Frontal cortex (tissue), 4 donors: ENCODE results near the gene F12. TPM values are rescaled to one million over a fixed set of nuclear protein-coding genes. Genes with fewer than 3 reads are reported as not detected.

Source experiments
- DNase-seq, 2 donors: peaks; one replicate each; pipeline ENCODE4 v3.0.0; 2012; ENCODE audit warnings: low spot score in 2 of 2
- FAIRE-seq: peaks from 2 replicates; lab custom pipeline; 2012; peaks lifted over from hg19 to GRCh38; lab: Jason Lieb, UNC
- total RNA-seq: library from RNA; depleted of rRNA; stranded (reverse); fragments of >200 nt; gene quantifications from one replicate; pipeline ENCODE4 v1.2.3, GENCODE V29; 2014
- donor health status: control.
- donor health status: control.
- donor health status: control.

The F12 gene
- 2.4 TPM for total RNA-seq

DNA sequence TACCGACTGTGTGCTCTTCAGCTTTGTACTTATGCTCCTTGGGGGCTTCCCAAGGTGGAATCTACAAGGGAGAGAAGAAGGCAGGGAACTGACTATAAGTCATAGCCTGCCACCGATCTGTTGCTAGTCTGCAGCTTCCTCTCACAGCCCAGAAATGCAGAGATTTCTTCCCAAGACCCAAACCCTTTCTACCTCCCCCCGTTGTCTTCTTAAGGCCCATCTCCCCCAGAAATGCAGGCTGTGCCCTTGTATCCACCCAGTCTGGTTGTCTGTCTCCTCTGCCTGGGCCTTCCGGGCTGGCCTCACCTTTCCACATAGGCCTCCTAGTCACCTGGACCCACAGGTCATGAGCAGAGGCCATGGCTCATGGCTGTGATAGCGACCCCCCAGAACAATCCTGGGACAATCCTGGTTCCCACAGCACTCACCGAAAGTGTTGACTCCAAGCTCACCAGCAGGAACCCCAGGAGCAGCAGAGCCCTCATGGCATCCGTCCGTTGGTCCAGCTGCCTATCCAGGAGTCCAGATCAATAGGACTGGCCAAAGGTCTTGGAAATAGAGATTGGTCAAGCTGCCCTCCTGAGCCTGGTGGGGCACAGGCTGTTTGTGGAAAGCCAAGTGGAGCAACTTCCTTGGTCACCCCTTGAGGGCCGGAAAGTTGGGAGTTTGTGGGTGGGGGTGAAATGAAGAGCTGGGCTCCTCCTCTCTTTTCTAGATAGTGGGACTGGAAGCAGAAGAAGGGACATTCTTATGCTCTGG, at the start of gene F12:
Gene F12, minus strand, starts transcription at position 522 of the 759 bp plus-strand sequence. Its CDS starts 37 bp downstream, at position 485.
- DNase-seq (no peak), FAIRE-seq (no peak)

DNA sequence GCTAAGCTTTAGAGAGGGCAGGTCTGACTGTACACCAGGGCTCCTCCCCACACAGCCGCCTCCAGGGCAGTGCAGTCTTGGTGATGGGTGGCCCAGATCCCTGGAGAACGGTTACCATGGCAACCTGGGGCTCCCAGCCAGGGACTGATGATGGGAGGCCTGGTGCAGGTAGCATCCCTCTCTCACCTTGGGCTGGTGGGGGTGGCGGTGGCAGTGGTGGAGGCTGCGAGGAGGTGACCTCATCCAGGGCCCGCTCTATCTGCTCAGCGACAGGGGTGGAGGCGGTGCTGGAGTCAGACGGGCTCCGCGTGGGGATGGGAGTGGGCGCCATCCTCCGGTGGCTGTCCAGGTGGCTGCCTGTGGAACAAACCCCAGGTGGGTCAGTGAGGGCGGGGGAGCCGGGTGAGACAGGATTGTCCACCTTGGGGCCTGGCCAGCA, 49.6 kb upstream of the F12 start:
- no peak for DNase-seq
- no peak for FAIRE-seq

DNA sequence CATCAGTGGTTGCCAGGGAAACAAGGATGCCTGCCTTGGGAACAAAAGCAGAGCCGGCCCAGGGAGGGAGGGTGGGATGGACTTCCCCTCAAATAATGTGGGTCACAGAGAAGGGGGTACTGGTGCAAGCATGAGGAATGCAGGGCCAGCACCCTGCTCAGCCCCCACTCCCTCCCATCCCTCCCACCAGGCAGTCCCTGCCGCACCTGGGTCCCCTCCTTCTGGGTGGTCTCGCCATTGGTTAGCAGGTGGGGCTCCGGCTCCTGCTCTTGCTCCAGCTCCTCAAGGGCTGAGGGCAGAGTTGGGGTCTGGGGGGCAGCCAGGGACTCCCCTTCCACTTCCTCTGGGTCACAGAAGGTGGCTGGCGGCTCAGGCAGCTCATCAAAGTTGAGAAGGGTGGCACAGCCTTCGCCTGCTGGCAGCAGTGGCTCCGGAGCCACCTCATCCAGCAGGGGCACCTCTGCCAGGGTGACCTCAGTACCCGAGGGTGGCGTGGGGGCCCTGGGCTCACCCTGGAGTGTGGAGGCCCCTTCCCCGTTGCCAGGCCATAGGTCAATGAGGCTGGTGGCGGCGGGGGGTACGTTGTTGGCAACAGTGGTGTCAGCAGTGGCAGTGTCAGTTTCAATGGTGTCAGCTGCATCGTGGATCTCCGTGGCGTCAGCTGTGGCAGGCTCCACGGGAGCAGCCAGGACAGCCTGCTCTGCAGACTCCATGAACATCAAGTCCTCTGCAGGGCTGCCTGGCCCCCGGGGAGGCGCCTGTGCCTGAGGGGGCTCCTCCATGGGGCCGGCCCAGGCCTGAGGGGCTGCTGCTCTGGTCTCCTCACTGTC, 48.7 kb upstream of the F12 start:
- no peak for FAIRE-seq
- no peak for DNase-seq

DNA sequence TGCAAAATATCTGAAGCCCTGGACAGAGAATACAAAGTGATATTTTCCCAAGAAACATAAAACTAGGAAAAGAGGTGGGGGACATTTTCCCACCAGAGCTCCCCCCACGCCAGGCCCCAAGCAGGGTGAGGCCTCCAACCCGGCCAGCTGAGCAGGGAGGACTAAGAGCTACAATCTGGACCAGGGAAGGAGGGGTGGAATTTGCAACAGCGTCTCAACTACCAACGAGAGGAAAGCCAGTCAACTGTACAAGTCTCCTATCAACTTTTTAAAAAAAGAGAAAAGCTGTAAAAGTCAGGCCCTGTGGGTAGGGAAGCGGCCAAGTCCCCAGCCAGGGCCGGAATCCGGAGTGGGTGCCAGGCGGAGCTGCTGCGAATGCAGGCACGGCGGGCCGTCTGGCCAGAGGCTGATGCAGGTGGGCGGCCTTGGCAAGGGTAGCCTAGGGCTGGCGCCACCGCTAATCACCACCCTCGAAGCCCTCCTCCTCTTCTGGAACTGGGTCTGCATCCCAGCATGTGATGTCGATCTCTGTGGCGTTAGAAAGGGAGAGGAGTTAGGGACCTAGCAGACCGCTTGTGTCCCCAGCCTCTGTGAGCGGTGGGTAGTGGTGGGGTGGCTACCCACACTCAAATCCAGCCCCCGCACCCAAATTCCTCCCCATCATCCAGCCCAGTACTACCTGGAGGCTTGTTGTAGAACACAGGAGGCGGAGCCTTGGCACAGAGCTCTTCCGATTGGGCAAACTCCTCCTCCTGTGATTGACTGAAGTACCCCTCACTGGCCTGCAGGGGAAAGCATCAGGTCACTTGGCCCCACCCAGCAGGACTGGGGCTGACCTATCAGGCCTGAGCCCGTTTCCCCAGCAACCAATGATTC, 47.9 kb upstream of the F12 start:
- FAIRE-seq (no peak), DNase-seq (peak; percentile 83 to 92)

DNA sequence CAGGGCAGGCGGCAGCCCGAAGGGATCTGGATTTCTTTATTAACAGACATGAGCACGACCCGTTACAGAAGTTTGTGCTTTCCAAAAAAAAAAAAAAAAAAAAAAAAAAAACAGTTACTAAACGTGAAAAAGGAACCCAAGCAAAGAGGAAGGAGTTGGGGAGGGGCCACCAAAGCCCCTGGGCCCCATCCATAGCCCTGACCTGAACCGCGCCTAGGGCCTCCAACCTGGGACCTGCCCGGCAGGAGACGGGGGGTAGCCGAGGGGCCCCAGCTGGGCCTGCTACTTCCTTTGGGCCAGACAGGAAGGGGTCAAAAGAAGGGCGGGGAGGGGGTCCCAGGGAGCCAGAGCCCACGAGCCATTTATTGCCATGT, 47.2 kb upstream of the F12 start:
- DNase-seq (no peak), FAIRE-seq (no peak)

DNA sequence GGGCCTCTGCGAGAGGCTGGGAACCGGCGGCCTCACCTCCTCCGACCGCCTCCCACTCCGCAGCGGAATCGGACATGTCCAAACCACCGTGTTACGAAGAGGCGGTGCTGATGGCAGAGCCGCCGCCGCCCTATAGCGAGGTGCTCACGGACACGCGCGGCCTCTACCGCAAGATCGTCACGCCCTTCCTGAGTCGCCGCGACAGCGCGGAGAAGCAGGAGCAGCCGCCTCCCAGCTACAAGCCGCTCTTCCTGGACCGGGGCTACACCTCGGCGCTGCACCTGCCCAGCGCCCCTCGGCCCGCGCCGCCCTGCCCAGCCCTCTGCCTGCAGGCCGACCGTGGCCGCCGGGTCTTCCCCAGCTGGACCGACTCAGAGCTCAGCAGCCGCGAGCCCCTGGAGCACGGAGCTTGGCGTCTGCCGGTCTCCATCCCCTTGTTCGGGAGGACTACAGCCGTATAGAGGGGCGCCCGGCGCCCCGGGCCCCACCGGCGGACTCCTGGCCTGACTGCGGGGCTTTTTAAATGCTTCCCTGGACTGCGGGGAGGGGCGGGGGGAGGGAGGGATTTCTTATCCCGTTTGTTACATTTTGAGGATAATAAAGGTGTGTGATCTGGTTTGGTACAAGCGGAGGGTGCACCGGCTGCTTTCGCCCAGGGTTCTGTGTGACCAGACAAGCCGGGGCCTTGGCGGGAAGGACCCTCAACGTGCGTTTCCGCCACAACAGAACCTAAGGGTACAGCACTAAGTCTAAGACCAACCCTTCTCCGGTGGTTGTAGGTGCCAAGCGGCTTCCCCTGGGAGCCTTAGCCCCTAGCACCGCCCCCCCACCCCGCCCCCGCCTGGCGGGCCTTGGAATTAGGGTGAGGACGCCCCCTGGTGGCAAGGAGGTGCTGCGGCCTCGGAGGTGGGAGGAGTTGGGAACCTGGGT, 46.6 kb upstream of the F12 start:
- FAIRE-seq (no peak), DNase-seq (peak; percentile 91 to 93)

DNA sequence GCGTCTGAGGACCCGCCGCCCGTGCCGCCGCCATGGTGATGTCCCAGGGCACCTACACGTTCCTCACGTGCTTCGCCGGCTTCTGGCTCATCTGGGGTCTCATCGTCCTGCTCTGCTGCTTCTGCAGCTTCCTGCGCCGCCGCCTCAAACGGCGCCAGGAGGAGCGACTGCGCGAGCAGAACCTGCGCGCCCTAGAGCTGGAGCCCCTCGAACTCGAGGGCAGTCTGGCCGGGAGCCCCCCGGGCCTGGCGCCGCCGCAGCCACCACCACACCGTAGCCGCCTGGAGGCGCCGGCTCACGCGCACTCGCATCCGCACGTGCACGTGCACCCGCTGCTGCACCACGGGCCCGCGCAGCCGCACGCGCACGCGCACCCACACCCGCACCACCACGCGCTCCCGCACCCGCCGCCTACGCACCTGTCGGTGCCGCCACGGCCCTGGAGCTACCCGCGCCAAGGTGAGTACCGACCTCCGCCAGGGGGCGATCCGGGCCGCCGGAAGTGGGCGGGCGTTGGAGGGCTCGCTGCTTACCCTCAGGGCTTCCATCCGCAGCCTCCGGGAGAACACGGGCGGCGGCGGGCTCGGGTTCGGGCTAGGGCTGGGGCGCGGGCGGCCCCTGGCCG, 45.8 kb upstream of the F12 start:
- no peak for FAIRE-seq
- DNase-seq, result peak; percentile 77 to 79

DNA sequence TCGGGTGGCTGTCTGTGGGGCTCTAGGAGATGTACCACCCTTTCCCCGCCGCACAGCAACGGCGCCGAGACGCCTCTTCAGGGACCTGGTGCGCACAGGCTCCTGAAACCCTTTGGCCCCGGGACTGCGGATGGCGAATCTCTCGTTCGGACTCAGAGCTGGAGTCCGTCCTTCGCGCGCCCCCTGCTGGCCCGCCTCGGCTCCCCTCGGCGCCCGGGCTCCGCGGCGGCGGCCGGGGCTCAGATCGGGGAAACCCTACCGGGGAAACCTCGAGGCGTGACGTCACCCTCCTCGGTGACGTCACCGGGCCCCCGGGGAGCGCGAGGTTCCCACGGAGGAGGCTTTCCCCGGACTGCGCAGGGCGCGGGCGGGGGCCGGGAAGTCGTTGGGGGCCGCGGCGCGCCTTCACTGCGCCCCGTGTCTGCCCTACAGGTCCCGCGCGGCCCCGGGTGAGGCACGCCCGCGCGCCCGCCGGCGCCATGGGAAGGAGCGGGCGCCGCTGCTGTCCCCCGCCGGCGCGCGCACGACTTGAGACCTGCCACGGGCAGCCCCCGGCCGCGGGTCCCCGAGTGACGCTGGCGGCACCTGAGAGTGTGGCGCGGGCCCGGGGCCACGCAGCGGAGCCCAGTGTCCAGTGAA, 45.2 kb upstream of the F12 start:
- FAIRE-seq, result no peak

DNA sequence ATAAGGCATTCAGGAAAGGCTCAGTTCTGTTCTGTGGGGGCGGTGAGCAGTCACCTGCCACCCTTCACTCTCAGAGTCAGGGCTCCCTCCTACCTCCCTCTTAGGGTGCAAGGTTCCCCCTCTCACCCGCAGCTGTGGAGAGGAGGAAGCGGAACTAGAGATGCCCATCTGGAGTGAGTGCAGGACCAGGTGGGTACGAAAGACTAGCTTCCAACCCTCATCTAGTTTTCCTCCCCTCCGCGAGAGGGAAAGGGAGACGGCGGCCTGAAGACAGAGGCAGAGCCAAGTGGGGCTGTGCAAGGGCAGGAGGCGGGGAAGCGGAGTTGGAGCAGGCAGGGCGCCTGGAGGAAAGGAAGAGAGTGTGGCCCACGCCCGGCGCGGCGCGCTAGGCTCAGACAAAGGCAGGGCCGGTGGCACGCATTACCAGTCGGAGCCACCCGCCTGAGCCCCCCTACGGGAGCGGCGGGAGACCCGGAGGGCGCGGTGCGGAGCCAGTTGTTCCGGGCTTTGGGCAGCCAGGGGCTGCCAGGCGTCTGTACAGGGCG, 44.6 kb upstream of the F12 start:
- no peak for FAIRE-seq
- DNase-seq, result no peak

More for the DNA sequence above, 45.2 kb upstream of the F12 start:
- peak; percentile 98 for DNase-seq

DNA sequence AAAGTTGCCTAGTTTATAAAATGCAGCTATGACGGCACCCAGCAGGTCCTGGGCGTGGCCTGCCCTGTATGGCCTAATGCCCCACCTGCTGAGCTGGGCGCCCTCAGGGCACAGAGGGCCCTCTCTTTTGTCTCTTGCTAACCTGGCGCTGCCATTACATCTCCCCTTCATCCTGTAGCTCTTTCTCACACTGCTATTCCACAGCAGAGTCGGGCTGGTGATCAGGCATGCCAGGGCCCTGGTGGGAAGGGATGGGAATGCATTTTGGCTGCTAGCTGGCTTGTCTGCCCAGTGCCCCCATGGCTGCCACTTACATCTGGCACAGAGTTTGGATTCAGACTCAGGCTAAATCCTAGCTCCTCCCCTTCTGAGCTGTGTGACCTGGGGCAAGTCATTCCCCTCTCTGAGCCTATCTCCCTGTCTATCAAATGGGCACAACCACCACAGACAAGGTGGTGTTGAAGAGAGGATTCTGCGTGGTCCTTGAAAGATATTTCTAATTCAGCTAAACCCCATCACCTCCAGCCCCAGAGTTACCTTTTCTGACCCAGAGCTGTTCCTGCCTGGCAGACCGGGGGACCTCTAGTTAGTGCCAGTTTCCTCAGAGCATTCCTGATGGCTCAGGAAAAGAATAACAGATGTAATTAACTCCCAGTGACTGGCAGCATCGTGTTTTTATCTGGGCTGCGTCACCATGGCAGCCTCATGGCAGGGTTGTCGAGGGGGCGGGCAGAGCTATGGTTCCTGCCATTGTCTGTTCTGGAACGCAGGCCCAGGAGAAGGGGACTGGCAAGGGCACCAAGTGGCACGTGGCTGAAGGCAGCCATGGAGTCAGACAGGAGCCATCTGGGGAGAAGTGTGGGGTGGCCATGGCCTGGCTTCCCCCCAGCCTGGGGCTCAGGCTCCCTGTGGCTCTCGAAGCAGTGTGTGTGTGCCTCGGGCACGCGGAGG, 43.6 kb upstream of the F12 start:
- FAIRE-seq (no peak), DNase-seq (no peak)

DNA sequence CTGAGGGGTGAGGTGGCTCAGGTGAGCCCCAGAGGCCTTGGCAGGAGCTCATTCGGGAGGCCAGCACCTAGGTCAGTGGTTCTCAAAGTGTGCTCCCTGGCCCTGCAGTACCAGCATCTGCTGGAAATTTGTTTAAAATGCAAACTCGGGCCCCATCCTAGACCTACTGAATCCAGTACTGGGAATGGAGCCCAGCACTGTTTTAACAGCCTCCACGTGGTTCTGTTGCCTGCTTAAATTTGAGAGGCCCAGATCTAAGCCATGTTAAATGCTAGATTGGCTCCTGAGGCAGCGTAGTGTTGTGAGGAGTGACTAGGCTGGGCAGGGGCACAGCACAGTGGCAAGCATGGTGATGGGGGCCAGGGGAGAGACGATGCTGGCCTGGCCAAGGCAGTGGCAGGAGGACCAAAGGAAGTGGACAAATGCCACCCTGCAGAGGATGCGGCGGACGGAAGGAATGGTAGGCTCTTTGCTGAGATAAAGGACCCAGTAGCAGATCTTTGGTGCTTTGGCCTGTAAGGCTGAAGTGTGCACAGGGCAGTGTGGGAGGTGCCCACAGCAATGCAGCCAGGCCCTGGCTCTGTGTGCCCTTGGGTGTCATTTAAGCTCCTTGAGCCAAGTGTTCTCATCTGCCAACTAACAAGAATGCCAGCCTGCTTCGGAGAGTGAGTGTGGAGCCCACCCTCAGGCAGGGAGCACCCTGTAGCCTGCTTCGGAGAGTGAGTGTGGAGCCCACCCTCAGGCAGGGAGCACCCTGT, 41.5 kb upstream of the F12 start:
- FAIRE-seq (no peak), DNase-seq (no peak)

DNA sequence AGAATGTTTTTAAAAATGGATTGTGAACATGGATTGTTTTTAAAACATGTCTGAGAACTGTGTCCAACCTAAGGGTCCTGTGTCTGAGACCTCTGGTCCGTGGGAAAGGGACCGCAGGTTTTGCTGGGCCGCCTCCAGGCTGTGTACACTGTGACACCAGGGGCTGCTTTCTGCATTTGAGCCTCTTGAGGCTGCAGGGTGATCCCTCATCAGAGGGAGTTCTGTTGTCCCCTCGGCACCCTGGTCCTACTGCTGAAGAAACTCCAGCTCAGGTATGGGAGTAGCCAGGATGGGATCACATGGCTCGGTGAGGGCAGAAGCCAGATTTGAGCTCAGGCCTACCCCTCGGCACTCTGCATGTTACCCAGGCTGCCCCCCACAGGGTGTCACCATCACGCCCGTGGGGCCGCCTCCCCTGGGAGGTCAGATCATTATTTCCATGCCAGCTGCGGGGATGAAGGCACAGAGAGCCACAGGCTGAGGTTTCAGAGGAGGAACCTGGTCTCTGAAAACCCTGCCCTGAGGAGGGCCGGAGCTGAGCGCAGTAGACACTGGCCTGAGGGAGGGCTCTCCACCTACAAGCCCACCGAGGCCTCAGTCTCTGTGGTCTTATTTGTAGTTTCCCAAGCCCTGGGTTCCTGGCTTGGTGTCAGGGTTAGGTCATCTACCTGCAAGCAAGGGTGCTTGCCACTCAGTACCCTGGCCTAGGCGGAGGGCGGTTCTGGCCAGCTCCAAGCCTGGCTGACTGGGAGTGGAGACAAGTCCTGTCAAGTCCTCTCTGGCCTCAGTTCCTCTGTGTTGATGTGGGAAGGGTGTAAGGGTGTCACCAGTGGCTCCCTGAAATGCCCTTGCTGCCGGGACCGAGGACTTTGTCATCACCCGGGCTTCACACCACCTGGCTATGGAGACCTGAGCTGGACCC, 40.0 kb upstream of the F12 start:
- DNase-seq (no peak), FAIRE-seq (no peak)

DNA sequence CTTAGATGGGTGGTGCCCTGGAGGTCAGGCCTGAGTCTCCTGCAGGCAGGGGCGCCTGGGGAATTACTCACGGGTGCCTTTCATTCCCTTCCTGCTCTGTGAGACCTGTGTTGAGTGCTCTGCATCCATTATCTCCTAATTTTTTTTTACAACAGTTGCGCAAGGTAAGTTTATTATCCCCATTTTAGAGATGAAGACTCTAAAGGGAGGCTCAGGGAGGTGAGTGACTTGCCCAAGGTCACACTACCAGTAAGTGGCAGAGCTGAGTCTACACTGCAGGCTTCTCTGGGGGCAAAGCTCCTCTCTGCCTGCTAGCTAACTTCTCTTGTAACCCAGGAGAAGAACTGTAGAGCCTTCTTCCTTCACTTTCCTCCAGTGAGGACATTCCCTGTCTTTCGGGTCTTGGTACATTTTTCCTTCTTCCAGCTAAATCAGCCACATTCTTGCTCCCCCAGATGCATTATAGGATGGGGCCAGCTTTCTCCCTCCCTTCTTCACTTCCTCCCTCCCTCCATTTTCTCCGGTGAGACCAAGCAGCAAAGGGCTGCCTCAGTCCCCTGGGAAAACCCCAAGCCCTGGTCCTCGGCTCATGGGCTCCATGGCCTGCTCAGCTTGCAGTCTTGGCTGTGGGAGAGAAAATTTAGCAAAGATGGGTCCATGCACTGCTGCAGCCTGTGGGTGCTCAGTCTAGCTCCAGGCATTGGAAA, 39.0 kb upstream of the F12 start:
- no peak for DNase-seq
- FAIRE-seq, result no peak

DNA sequence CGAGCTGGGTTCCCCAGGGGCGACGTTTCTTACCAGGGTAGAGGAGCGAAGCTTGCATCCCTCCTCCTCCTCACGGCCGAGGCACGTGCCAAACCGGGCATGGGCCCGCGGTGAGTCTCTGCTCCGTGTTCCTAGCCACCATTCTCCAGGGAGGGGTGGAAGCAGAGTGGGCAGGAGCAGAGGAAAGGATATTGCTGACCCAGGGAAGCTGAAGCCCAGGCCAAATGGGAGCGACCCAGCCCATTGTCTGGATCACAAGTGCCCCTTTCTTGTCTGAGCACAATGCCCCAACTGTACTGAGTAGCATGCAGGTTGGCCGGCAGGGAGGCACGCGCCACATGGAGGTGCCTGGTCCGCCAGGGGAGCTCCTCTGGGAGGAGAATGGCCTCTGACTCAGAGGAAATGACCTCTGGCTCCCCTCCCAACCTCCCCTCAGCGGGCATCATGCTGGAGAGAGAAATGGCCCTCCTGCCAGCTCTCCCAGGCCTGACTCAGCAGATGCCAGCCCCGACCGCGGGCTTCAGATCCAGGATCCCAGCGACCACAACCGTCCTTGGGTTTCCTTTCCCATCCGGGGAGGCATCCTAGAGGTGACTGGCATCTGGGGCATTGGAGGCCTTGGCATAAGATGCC, 38.4 kb upstream of the F12 start:
- peak; percentile 86 to 87 for DNase-seq
- no peak for FAIRE-seq
